GM12878 (cell line): ENCODE results near the gene NFYA. TPM values are rescaled to one million over a fixed set of nuclear protein-coding genes. Genes with fewer than 3 reads are reported as not detected.

ENCODE experiments used
- ATAC-seq: fragments of 200-7000 bp; cut with Tn5 transposase; 3 replicates; pipeline ENCODE4 v1.9.1; 2020; ENCODE audit warnings: mild to moderate bottlenecking, moderate library complexity
- Bru-seq: library from RNA; stranded (reverse); fragments of 400-500 nt; gene quantifications from one replicate; lab custom pipeline; 2021; lab: Mats Ljungman, UMichigan
- BruChase-seq, 2 experiments: library from RNA; stranded (reverse); fragments of 400-500 nt; gene quantifications; one replicate each; lab custom pipeline; 2021; lab: Mats Ljungman, UMichigan
- BruUV-seq: library from RNA; stranded (reverse); fragments of 400-500 nt; replicated peaks from 2 replicates; lab custom pipeline; 2021; lab: Mats Ljungman, UMichigan
- CTCF ChIA-PET: fragments of 300-600 bp; sonication (Branson Sonifier 250); formaldehyde crosslinking; extraction: SDS; loops from one replicate; lab custom pipeline; 2021; ENCODE audit warnings: inconsistent platforms; lab: Yijun Ruan, JAX
- POLR2A ChIA-PET: fragments of 350-600 bp; formaldehyde crosslinking; extraction: SDS; loops from one replicate; lab custom pipeline; 2021; ENCODE audit warnings: inconsistent platforms; lab: Charles Lee
- RAD21 ChIA-PET: fragments of 300-600 bp; sonication (Branson Sonifier 250); formaldehyde crosslinking; loops from one replicate; lab custom pipeline; 2023; ENCODE audit warnings: antibody characterized with exemption; ENCODE audit not compliant: unreplicated experiment; lab: Charles Lee
- SMC1A ChIA-PET: fragments of 300-600 bp; sonication (Branson Sonifier 250); formaldehyde crosslinking; loops from one replicate; lab custom pipeline; 2023; ENCODE audit not compliant: unreplicated experiment, uncharacterized antibody; lab: Charles Lee
- DNase-seq: peaks from one replicate; pipeline ENCODE4 v3.0.0-alpha.2; 2011; ENCODE audit warnings: low read depth, low spot score
- FAIRE-seq: peaks from 3 replicates; lab custom pipeline; 2011; peaks lifted over from hg19 to GRCh38; lab: Jason Lieb, UNC
- H2AFZ ChIP-seq: 2 replicates; pipeline ENCODE4 v1.6.0; 2011; ENCODE audit warnings: low read depth, low read length, control low read depth; ENCODE audit not compliant: control insufficient read depth
- H3K27ac ChIP-seq: 2 replicates; pipeline ENCODE4 v1.5.1; 2011; ENCODE audit warnings: control low read depth; ENCODE audit not compliant: control insufficient read depth, insufficient read depth
- H3K27me3 ChIP-seq, 2 experiments: replicated peaks in 1 of 2; 2 replicates each; pipeline versions ENCODE4 v1.6.0 to v1.6.1; 2011; ENCODE audit warnings: low read length in 1 of 2; ENCODE audit not compliant: control insufficient read depth in 2 of 2, insufficient read depth in 2 of 2
- H3K36me3 ChIP-seq, 2 experiments: 2 replicates each; pipeline ENCODE4 v1.5.1; 2011; ENCODE audit warnings: low read length in 1 of 2; ENCODE audit not compliant: control insufficient read depth in 2 of 2, insufficient read depth in 2 of 2
- H3K4me1 ChIP-seq: 2 replicates; pipeline ENCODE4 v1.6.1; 2011; ENCODE audit warnings: mild to moderate bottlenecking, low read length, moderate library complexity, mixed read lengths; ENCODE audit not compliant: control insufficient read depth, insufficient read depth
- H3K4me2 ChIP-seq: 2 replicates; pipeline ENCODE4 v1.6.0; 2011; ENCODE audit warnings: control low read depth; ENCODE audit not compliant: control insufficient read depth, insufficient read depth
- H3K4me3 ChIP-seq: fragments of 200-600 bp; sonication (generic); 2 replicates; pipeline ENCODE4 v1.5.1; 2016
- H3K79me2 ChIP-seq: 2 replicates; pipeline ENCODE4 v1.6.0; 2011; ENCODE audit warnings: low read length; ENCODE audit not compliant: control insufficient read depth, insufficient read depth
- H3K9ac ChIP-seq: 2 replicates; pipeline ENCODE4 v1.8.0; 2011; ENCODE audit warnings: low read length, control low read depth, mixed read lengths; ENCODE audit not compliant: control insufficient read depth, insufficient read depth
- H3K9me3 ChIP-seq: replicated peaks from 3 replicates; pipeline ENCODE4 v1.5.1; 2011; ENCODE audit warnings: mild to moderate bottlenecking, low read length; ENCODE audit not compliant: control insufficient read depth, insufficient read depth
- H4K20me1 ChIP-seq: 2 replicates; pipeline ENCODE4 v1.6.0; 2011; ENCODE audit not compliant: control insufficient read depth, insufficient read depth
- CBX5 ChIP-seq: sonication (generic); IDR thresholded peaks from 2 replicates; pipeline ENCODE4 v1.6.1; 2016; ENCODE audit warnings: low read depth, moderate library complexity, mild to moderate bottlenecking, inconsistent platforms
- EGR1 ChIP-seq, 2 experiments: IDR thresholded peaks; 1 replicate in 1 of 2; 2 replicates in 1 of 2; pipeline ENCODE4 v1.6.1; 2011 to 2012; ENCODE audit warnings: low read depth in 2 of 2, low read length in 2 of 2, borderline replicate concordance in 1 of 2, mild to moderate bottlenecking in 1 of 2, moderate library complexity in 1 of 2
- HDGF ChIP-seq: fragments of 450-650 bp; IDR thresholded peaks from 2 replicates; pipeline ENCODE4 v1.6.1; 2016; ENCODE audit warnings: antibody characterized with exemption
- MLLT1 ChIP-seq: fragments of 450-650 bp; IDR thresholded peaks from 2 replicates; pipeline ENCODE4 v1.6.1; 2016; ENCODE audit warnings: mild to moderate bottlenecking
- NR2F1 ChIP-seq: fragments of 450-650 bp; conservative IDR thresholded peaks from 2 replicates; pipeline ENCODE4 v1.6.1; 2017; ENCODE audit warnings: mild to moderate bottlenecking
- NRF1 ChIP-seq: conservative IDR thresholded peaks from 2 replicates; pipeline ENCODE4 v1.6.1; 2011; ENCODE audit warnings: mild to moderate bottlenecking, low read depth, low read length, improper control_type of control experiment
- PKNOX1 ChIP-seq: fragments of 450-650 bp; IDR thresholded peaks from 2 replicates; pipeline ENCODE4 v1.6.1; 2016; ENCODE audit warnings: mild to moderate bottlenecking
- SP1 ChIP-seq: IDR thresholded peaks from one replicate; pipeline ENCODE4 v1.6.1; 2011; ENCODE audit warnings: low read depth, low read length
- TAF1 ChIP-seq: IDR thresholded peaks from 2 replicates; pipeline ENCODE4 v1.6.1; 2011; ENCODE audit warnings: mild to moderate bottlenecking, low read depth, low read length, borderline replicate concordance
- ZNF24 ChIP-seq: fragments of 450-650 bp; IDR thresholded peaks from 2 replicates; pipeline ENCODE4 v1.6.1; 2017; ENCODE audit warnings: antibody characterized with exemption, mild to moderate bottlenecking
- WGBS: methylation state at CpG from one replicate; pipeline ENCODE4 v1.1.6; 2016; ENCODE audit warnings: low lambda C conversion rate; ENCODE audit not compliant: insufficient replicate concordance, insufficient coverage; ENCODE audit errors: missing lambda C conversion rate; 5-methylcytosine and 5-hydroxymethylcytosine counted together
- in situ Hi-C: fragments of 300-500 bp; cut with MboI; formaldehyde crosslinking; loops from 9 replicates; pipeline ENCODE4 v1.14.3; 2018; ENCODE audit warnings: mixed read lengths
- intact Hi-C: fragments of 100-400 bp; cut with micrococcal nuclease; formaldehyde crosslinking; loops from one replicate; pipeline ENCODE4 v1.14.2; 2022; ENCODE audit not compliant: unreplicated experiment
- long read RNA-seq, 2 experiments: library from polyadenylated mRNA; unstranded; transcript quantifications; one replicate each; pipeline ENCODE4 v2.0.0, GENCODE V29; 2019 to 2020
- polyA minus RNA-seq, 3 experiments: library from RNA; depleted of rRNA, polyadenylated mRNA; stranded (reverse); fragments of >200 nt; gene quantifications; 2 replicates each; pipeline ENCODE4 v1.2.3, GENCODE V29; 2011
- polyA plus RNA-seq, 11 experiments: library from polyadenylated mRNA; depleted of rRNA in 4 of 11; unstranded in 6 of 11; stranded (reverse) in 5 of 11; fragments of >200 nt; fragmentation: Nextera tagmentation in 4 of 11; fragmentation: Illumina TruSeq in 1 of 11; extraction: Ambion mirVana in 4 of 11; extraction: Trizol in 1 of 11; gene quantifications; 1 replicate in 1 of 11; 2 replicates in 10 of 11; pipeline versions ENCODE4 v1.2.1 to v1.2.3, GENCODE V29; 2011 to 2016; ENCODE audit warnings: inconsistent platforms in 2 of 11, missing spikeins in 2 of 11, low read depth in 1 of 11
- total RNA-seq, 4 experiments: library from RNA; depleted of rRNA in 3 of 4; stranded (reverse); fragments of >200 nt in 3 of 4; fragmentation: Illumina TruSeq in 1 of 4; extraction: Trizol in 1 of 4; gene quantifications; 2 replicates each; pipeline versions ENCODE4 v1.2.1 to v1.2.3, GENCODE V29; 2013 to 2021
- TF ChIP-seq, protein P1 (sequence below): IDR thresholded peaks from 2 replicates; pipeline ENCODE4 v1.6.1; 2012; ENCODE audit warnings: improper control_type of control experiment, low read depth, low read length; ENCODE audit not compliant: insufficient replicate concordance

NFYA gene
- total RNA-seq (2013; cell fraction: nucleolus; rRNA removed), result 28.2 and 29.1 TPM in 2 replicates
- total RNA-seq (2014; rRNA removed), result 20.4 and 23.6 TPM in 2 replicates
- 18.5 and 20.1 TPM in 2 replicates for total RNA-seq (2014; rRNA removed; fragmentation: Illumina TruSeq; extraction: Trizol)
- 25.6 and 27.4 TPM in 2 replicates for total RNA-seq (2021)
- polyA plus RNA-seq (2011; ENCODE audit: low read depth), result 19.4 TPM
- polyA plus RNA-seq (2011; rRNA removed), result 14.6 and 19.4 TPM in 2 replicates
- 20.6 and 21.1 TPM in 2 replicates for polyA plus RNA-seq (2011; cell fraction: cytosol; rRNA removed)
- polyA plus RNA-seq (2011; cell fraction: nucleus; rRNA removed), result 15.6 and 18.0 TPM in 2 replicates
- polyA plus RNA-seq (2012), result 20.1 and 25.7 TPM in 2 replicates
- polyA plus RNA-seq (2014; fragmentation: Illumina TruSeq; extraction: Trizol), result 35.3 and 36.5 TPM in 2 replicates
- polyA plus RNA-seq (2014; fragmentation: Nextera tagmentation; extraction: Ambion mirVana), result 1 to 10 TPM; 6.4 to 7.3 TPM
- polyA plus RNA-seq (2014; rRNA removed), result 25.7 and 30.0 TPM in 2 replicates
- 10 to 100 TPM; 17.4 to 18.9 TPM for polyA plus RNA-seq (2016; fragmentation: Nextera tagmentation; extraction: Ambion mirVana)
- polyA minus RNA-seq (2011; rRNA and poly(A)+ RNA removed), result 53.8 and 60.6 TPM in 2 replicates
- polyA minus RNA-seq (2011; cell fraction: cytosol; rRNA and poly(A)+ RNA removed), result 11.0 and 20.4 TPM in 2 replicates
- 10.4 and 16.3 TPM in 2 replicates for polyA minus RNA-seq (2011; cell fraction: nucleus; rRNA and poly(A)+ RNA removed)
- percentile 84 among the genes with signal in this experiment for Bru-seq, nascent RNA
- BruChase-seq, experiment 1, labeled RNA remaining after a 6-hour chase, result percentile 69 among the genes with signal in this experiment
- percentile 83 among the genes with signal in this experiment for BruChase-seq, experiment 2, labeled RNA remaining after a 2-hour chase
- long read RNA-seq, experiment 1, transcript NFYA-202 (9 exons, 1,660 nt), result major isoform, 5 of 6 reads
- long read RNA-seq, experiment 1, partial matches to known transcripts, result 0 of 6 reads
- long read RNA-seq, experiment 1, other reads (novel, unspliced or antisense), result 1 of 6 reads
- long read RNA-seq, experiment 2, transcript NFYA-202 (9 exons, 1,660 nt), result major isoform, 11 of 37 reads
- long read RNA-seq, experiment 2, partial matches to known transcripts, result 21 of 37 reads
- long read RNA-seq, experiment 2, other reads (novel, unspliced or antisense), result 5 of 37 reads

DNA sequence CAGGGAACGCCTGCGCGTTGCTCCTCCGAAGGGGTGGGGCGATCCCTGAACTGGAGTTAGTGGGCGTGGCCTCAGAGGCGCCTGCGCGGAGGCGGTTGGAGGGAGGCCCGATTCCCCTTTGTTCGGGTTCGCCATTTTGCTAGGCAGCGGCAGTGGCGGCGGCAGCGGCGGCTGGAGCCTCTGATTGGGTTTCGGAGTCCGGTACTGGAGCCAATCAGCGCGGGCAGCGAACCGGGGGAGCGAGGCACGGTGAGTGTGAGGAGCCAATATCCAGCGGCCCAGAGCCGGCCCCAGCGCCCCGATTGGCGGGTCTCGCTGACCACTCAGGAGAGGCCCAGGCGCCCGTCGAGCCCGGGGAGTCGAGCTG, at the start of gene NFYA:
Gene NFYA (plus strand): TSS at position 139 of the 367 bp plus-strand sequence. CDS start 6,116 bp downstream, outside the sequence.
- peak within 1 kb of the TSS; percentile 80 for H3K4me2 ChIP-seq
- RAD21 ChIA-PET, result interaction anchor here (0.6 to 1.2 kb wide), 5 partner anchors 10 to 1844 kb away, joined by 3 to 7 read pairs (median 4); partner anchors contain the start of gene KCNK5
- H2AFZ ChIP-seq, result peak within 1 kb of the TSS; percentile 86
- FAIRE-seq (no peak), ATAC-seq (peak; percentile 85), DNase-seq (no peak)
- no peaks in the 10 kb centered on the region for H3K27me3 ChIP-seq
- peak within 1 kb of the TSS; percentile 99 for H3K27ac ChIP-seq
- SMC1A ChIA-PET, result interaction anchor here (0.8 to 1.0 kb wide), 3 partner anchors 16 to 245 kb away, joined by 3 to 4 read pairs (median 3); no protein-coding TSS in a partner anchor
- H3K36me3 ChIP-seq, result peaks cover 0 to 3% of the 10 kb centered on the region in 2 experiments; a peak in 2 of 4 replicates
- peaks cover 7% of the 10 kb centered on the region; the same call in 1 of the 2 replicates for H3K4me1 ChIP-seq
- POLR2A ChIA-PET, result interaction anchor here (0.6 to 1.5 kb wide), 4 partner anchors 9 to 1499 kb away, joined by 3 to 5 read pairs (median 4); partner anchors contain the start of gene TREML2
- no peaks in the 10 kb centered on the region for H4K20me1 ChIP-seq
- peak within 1 kb of the TSS; percentile 94 for H3K9ac ChIP-seq
- BruUV-seq, result no TSS peak
- CTCF ChIA-PET, result interaction anchor here (1.0 to 6.5 kb wide), 5 partner anchors 35 to 262 kb away, joined by 3 to 62 read pairs (median 5); partner anchors contain the start of gene UNC5CL
- in situ Hi-C loops, result no loop called here
- under 1% methylated on average over 31 of the region's 37 CpGs for WGBS
- peaks cover 59% of the 10 kb centered on the region for H3K79me2 ChIP-seq
- no peaks in the 10 kb centered on the region for H3K9me3 ChIP-seq
- intact Hi-C loops, result loop anchor here (10.0 kb wide), 1 partner anchor 662 kb away; the partner anchor contains the start of gene TFEB
- H3K4me3 ChIP-seq, result peak within 1 kb of the TSS; percentile 88
- peak; percentile 79; the same call in 1 of the 2 replicates for TF ChIP-seq TAF1
- peak; percentile 58 for TF ChIP-seq NRF1
- TF ChIP-seq, protein P1, sequence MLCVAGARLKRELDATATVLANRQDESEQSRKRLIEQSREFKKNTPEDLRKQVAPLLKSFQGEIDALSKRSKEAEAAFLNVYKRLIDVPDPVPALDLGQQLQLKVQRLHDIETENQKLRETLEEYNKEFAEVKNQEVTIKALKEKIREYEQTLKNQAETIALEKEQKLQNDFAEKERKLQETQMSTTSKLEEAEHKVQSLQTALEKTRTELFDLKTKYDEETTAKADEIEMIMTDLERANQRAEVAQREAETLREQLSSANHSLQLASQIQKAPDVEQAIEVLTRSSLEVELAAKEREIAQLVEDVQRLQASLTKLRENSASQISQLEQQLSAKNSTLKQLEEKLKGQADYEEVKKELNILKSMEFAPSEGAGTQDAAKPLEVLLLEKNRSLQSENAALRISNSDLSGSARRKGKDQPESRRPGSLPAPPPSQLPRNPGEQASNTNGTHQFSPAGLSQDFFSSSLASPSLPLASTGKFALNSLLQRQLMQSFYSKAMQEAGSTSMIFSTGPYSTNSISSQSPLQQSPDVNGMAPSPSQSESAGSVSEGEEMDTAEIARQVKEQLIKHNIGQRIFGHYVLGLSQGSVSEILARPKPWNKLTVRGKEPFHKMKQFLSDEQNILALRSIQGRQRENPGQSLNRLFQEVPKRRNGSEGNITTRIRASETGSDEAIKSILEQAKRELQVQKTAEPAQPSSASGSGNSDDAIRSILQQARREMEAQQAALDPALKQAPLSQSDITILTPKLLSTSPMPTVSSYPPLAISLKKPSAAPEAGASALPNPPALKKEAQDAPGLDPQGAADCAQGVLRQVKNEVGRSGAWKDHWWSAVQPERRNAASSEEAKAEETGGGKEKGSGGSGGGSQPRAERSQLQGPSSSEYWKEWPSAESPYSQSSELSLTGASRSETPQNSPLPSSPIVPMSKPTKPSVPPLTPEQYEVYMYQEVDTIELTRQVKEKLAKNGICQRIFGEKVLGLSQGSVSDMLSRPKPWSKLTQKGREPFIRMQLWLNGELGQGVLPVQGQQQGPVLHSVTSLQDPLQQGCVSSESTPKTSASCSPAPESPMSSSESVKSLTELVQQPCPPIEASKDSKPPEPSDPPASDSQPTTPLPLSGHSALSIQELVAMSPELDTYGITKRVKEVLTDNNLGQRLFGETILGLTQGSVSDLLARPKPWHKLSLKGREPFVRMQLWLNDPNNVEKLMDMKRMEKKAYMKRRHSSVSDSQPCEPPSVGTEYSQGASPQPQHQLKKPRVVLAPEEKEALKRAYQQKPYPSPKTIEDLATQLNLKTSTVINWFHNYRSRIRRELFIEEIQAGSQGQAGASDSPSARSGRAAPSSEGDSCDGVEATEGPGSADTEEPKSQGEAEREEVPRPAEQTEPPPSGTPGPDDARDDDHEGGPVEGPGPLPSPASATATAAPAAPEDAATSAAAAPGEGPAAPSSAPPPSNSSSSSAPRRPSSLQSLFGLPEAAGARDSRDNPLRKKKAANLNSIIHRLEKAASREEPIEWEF, result no peak
- TF ChIP-seq NR2F1, result no peak
- TF ChIP-seq MLLT1, result peak; percentile 92
- peak; percentile 93 for TF ChIP-seq SP1
- no peak for TF ChIP-seq HDGF
- peak; percentile 52; the same call in 1 of the 2 replicates for TF ChIP-seq PKNOX1
- peak in 1 of 2 experiments; percentile 34; a peak in 1 of 3 replicates for TF ChIP-seq EGR1 (IDR thresholded peaks at IDR 0.05; ENCODE audit: borderline replicate concordance in 1 of 2, low read depth in 2 of 2, low read length in 2 of 2)
- TF ChIP-seq CBX5, result no peak
- no peak for TF ChIP-seq ZNF24
